Measurements from ENCODE around the gene NTF4. TPM values are rescaled to one million over a fixed set of nuclear protein-coding genes. Genes with fewer than 3 reads are reported as not detected.

Gene NTF4
- total RNA-seq, 1 donor from 2014 or later: 1.1 TPM

- peak overlapping the region; percentile 69 for H3K4me3 Mint-ChIP-seq (ENCODE audit: unreplicated experiment)
- TF ChIP-seq CTCF (IDR thresholded peaks at IDR 0.05): peak; percentile 27
- peaks cover 6% of the 10 kb centered on the region for H3K9me3 Mint-ChIP-seq (ENCODE audit: low read depth)
- peaks cover 10% of the 10 kb centered on the region for H3K4me1 Mint-ChIP-seq (ENCODE audit: low read depth)
- no peak overlapping the region for H3K27ac Mint-ChIP-seq (ENCODE audit: unreplicated experiment)
- H3K36me3 Mint-ChIP-seq (ENCODE audit: low read depth): peaks cover 4% of the 10 kb centered on the region
- H3K27me3 Mint-ChIP-seq (ENCODE audit: low read depth): peaks cover 16% of the 10 kb centered on the region
- no peak for DNase-seq (ENCODE audit: low spot score)
Observed at GRCh38 chr19:49073514-49074378, 9.1 kb upstream of the NTF4 start.

GRCh38 chr19:49071860-49072547 is 7.4 kb upstream of the NTF4 start:
- TF ChIP-seq CTCF (IDR thresholded peaks at IDR 0.05): peak; percentile 10
- H3K27me3 Mint-ChIP-seq (ENCODE audit: low read depth): peaks cover 16% of the 10 kb centered on the region
- H3K4me3 Mint-ChIP-seq (ENCODE audit: unreplicated experiment): peak overlapping the region; percentile 33

GRCh38 chr19:49070416-49070815 is 5.8 kb upstream of the NTF4 start:
- DNase-seq (ENCODE audit: low spot score): no peak
- H3K4me1 Mint-ChIP-seq (ENCODE audit: low read depth): peaks cover 13% of the 10 kb centered on the region
- no peak overlapping the region for H3K4me3 Mint-ChIP-seq (ENCODE audit: unreplicated experiment)

More at GRCh38 chr19:49071860-49072547, 7.4 kb upstream of the NTF4 start:
- Mint-ChIP-seq H3K4me1 (ENCODE audit: low read depth) (peaks cover 10% of the 10 kb centered on the region), H3K9me3 (ENCODE audit: low read depth) (peaks cover 6% of the 10 kb centered on the region), H3K36me3 (ENCODE audit: low read depth) (peaks cover 4% of the 10 kb centered on the region), H3K27ac (ENCODE audit: unreplicated experiment) (no peak overlapping the region)
- no peak for DNase-seq (ENCODE audit: low spot score)

GRCh38 chr19:49069026-49069425 is 4.4 kb upstream of the NTF4 start:
- H3K4me3 Mint-ChIP-seq (ENCODE audit: unreplicated experiment): no peak overlapping the region
- H3K36me3 Mint-ChIP-seq (ENCODE audit: low read depth): peaks cover 4% of the 10 kb centered on the region
- H3K9me3 Mint-ChIP-seq (ENCODE audit: low read depth): peaks cover 6% of the 10 kb centered on the region
- H3K27me3 Mint-ChIP-seq (ENCODE audit: low read depth): peaks cover 17% of the 10 kb centered on the region
- DNase-seq (ENCODE audit: low spot score): no peak
- peaks cover 20% of the 10 kb centered on the region for H3K4me1 Mint-ChIP-seq (ENCODE audit: low read depth)
- no peak for TF ChIP-seq CTCF (IDR thresholded peaks at IDR 0.05)
- no peak overlapping the region for H3K27ac Mint-ChIP-seq (ENCODE audit: unreplicated experiment)

More at GRCh38 chr19:49070416-49070815, 5.8 kb upstream of the NTF4 start:
- Mint-ChIP-seq H3K36me3 (ENCODE audit: low read depth) (peaks cover 4% of the 10 kb centered on the region), H3K27me3 (ENCODE audit: low read depth) (peaks cover 17% of the 10 kb centered on the region), H3K27ac (ENCODE audit: unreplicated experiment) (no peak overlapping the region), H3K9me3 (ENCODE audit: low read depth) (peaks cover 6% of the 10 kb centered on the region)
- TF ChIP-seq CTCF (IDR thresholded peaks at IDR 0.05): no peak

GRCh38 chr19:49067554-49067953 is 2.9 kb upstream of the NTF4 start:
- Mint-ChIP-seq H3K27me3 (ENCODE audit: low read depth) (peaks cover 7% of the 10 kb centered on the region), H3K27ac (ENCODE audit: unreplicated experiment) (no peak overlapping the region), H3K9me3 (ENCODE audit: low read depth) (peaks cover 6% of the 10 kb centered on the region), H3K36me3 (ENCODE audit: low read depth) (peaks cover 3% of the 10 kb centered on the region), H3K4me3 (ENCODE audit: unreplicated experiment) (no peak overlapping the region), H3K4me1 (ENCODE audit: low read depth) (peaks cover 12% of the 10 kb centered on the region)
- TF ChIP-seq CTCF (IDR thresholded peaks at IDR 0.05): no peak
- DNase-seq (ENCODE audit: low spot score): no peak

All from chondrocyte (in vitro differentiated cells).